Subcutaneous adipose tissue (tissue), 4 donors: ENCODE results near the gene NANOS1. TPM values are rescaled to one million over a fixed set of nuclear protein-coding genes. Genes with fewer than 3 reads are reported as not detected.

Experiments
- total RNA-seq, 4 donors: library from RNA; depleted of rRNA; stranded (reverse); fragments of >200 nt; gene quantifications; one replicate each; pipeline ENCODE4 v1.1.0, GENCODE V29; 2016
- TF ChIP-seq, protein P1 (sequence below): fragments of 450-650 bp; IDR thresholded peaks from one replicate; pipeline ENCODE4 v1.5.1; 2016; ENCODE audit warnings: low read depth, mild to moderate bottlenecking, control low read depth, antibody characterized with exemption, moderate library complexity

NANOS1 gene
- total RNA-seq, 4 donors from 2014 or later = 7.0 to 78.6 (median 11.8) TPM

DNA sequence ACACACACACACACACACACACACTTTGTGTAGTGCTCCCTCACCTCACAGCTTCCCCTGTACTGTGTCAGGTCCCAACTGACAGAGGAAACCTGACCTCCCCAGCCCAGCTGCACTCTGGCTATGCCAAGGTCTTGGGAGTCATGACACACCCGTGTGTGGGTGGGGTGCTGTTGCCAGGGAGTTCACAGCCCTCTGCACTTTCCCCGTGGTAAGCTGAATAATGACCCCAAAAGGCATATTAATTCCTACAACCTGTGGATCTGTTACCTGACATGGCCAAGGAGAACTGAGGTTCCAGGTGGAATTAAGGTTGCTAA lies 8.9 kb upstream of the NANOS1 start:
- TF ChIP-seq, protein P1, sequence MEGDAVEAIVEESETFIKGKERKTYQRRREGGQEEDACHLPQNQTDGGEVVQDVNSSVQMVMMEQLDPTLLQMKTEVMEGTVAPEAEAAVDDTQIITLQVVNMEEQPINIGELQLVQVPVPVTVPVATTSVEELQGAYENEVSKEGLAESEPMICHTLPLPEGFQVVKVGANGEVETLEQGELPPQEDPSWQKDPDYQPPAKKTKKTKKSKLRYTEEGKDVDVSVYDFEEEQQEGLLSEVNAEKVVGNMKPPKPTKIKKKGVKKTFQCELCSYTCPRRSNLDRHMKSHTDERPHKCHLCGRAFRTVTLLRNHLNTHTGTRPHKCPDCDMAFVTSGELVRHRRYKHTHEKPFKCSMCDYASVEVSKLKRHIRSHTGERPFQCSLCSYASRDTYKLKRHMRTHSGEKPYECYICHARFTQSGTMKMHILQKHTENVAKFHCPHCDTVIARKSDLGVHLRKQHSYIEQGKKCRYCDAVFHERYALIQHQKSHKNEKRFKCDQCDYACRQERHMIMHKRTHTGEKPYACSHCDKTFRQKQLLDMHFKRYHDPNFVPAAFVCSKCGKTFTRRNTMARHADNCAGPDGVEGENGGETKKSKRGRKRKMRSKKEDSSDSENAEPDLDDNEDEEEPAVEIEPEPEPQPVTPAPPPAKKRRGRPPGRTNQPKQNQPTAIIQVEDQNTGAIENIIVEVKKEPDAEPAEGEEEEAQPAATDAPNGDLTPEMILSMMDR = no peak

DNA sequence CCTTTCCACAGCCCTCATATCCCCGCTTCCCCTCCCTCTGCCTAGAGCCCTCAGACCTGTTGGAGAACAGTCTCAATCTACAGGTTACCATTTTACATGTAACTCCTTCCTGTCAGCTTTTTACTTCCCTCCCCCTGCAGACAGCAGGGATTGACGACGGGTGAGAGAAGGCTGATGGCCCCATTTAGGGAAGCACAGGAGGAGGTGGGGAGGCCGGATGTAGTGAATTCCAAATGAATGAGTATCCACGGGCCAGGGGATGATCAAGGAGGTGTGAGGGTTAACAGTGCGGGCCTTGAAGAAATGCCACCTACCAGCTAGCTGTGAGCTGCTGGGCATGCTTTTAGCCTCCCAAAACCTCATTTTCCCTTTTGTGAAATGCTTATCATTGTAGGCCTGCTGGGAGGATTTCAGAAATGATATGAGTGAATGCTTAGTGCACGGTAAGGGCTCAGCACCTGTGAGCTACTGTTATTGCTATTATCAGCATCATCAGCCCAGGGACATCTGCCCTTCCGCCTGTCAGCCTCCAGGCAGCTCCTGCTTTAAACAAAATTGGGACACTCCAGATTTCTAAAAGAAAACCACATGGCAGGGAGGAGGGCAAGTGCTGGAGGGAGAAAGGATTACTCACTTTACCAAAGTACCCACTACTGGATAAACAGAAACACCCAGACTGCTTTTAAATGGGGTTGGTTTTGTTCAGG lies 6.5 kb upstream of the NANOS1 start:
- TF ChIP-seq, protein P1 = no peak

DNA sequence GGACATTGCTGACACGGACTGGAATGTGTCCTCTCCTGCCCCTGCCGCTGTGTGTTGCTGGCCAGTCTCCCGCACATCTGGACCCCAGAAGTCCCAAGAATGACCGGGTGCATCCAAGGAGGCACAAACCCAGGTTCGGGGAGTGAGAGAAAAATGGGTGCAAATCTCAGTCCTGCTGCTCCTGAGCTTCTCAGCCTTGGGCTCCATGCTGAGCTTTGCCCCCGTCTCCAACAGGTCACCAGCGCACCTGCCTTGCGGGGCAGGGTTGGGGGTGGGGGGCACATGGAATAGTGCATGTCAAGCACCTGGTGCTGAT lies 6.0 kb upstream of the NANOS1 start:
- TF ChIP-seq, protein P1 = no peak

DNA sequence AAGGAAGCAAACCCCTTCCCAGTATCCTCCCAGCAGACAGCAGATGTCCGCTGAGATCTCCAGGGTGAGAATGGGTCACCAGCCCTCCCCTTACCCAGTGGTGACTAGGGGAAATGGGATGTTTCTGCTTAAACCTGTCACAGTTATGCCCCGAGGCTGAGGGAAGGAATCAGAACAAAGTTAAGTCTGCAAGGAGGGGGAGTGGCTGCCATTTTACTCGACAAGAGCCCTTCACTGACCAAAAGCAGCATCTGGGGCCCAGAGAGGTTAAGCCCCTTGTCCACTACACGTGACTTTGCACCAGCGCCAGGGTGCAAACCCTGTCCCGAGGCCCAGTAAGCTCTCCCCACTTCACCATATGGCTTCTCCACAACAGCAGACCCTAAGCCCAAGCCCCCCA lies 4.6 kb upstream of the NANOS1 start:
- TF ChIP-seq, protein P1 = no peak

DNA sequence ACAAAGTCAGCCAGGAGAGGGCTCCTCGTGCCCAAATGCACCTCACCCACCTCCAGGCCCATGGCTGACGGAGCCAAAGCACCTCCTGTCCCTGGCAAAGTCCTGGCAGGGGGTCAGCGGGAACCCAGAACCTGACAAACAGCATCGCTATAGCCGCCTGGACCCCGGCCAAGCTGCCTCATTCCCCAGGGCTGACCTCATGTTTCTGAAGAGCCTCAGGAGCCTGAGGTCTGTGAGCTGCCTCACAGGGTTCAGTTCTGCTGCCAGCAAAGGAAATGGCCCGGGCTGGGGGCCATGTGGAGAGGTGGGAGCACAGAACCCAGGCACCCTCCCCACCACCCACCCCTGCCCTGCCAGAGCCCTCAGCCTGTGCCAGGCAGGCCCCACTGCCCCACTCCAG lies 4.2 kb upstream of the NANOS1 start:
- TF ChIP-seq, protein P1 = no peak

DNA sequence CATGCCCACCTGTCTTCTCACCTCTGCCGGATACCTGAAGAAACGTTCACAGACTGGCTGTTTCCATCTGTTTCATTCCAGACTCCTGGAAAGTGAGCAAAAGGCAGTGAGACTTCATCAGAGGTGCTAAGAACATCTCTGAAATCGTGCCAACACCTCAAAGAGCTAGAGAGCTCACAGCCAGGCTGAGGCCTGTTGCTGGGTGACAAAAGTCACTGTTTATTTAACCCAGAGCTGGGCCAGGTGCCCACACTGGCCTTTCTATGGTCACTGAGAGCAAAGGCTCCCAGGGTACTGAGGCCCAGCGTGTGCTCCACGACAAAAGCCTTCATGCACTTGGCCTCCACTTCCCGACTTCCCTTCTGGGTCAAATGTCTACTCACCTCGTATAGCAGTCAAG lies 3.7 kb upstream of the NANOS1 start:
- TF ChIP-seq, protein P1 = no peak

DNA sequence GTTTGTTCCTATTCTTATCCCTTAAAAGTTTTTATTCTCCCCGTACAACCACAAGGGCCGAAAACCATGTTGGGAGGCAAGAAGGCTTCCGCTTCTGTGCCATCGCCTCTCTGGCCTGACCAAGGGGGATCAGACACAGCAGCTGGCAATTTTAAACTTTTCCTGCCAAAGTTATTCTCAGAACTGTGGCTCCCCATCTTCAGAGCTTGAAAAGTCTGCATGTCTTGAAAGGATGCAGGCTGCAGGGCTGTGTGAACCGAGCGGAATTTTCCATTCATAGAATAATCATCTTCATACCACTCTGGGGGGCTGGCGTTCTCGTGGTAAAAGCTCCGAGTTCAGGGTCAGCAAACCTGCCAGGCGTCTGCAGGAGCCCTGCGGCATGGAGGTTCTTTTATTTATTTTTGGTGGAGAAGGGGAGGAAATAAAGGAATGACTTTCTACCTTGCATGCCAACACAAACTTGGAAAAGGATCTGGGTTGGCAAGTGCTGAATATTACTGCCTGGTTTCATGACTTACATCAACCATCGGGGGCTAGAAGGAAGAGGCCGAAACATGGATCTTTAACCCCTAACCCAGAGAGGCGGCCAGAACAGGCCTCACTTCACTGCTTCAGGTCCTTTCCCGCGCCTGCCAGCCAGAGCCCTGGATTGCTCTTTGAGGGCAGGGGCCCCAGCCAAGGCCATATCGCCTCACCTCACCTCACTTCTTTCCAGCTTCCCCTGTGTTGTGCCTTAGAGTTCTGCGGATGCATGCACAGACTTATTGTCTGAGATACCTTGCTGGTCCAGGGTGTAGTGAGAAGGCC lies 3.0 kb upstream of the NANOS1 start:
- TF ChIP-seq, protein P1 = no peak
